Measurements from ENCODE around the gene NEURL1B.
A peak's percentile ranks its signal among the peaks of the same experiment; 100 is the strongest.

NEURL1B gene

GRCh38 chr5:172596638-172597231, 44.3 kb upstream of the NEURL1B start:
- peak overlapping the region in 1 of 2 experiments; percentile 68 for H3K14ac ChIP-seq (ENCODE audit: low read length in 2 of 2)
- H4K91ac ChIP-seq (ENCODE audit: low read length): no peak overlapping the region
- H3K23ac ChIP-seq (ENCODE audit: low read length in 2 of 2): no peak overlapping the region
- H3K4me2 ChIP-seq (ENCODE audit: low read length, poor library complexity, severe bottlenecking): no peak overlapping the region
- 91% methylated on average over 7 of the region's 7 CpGs for WGBS
- peaks cover 19 to 53% of the 10 kb centered on the region in 2 experiments for H3K27me3 ChIP-seq (ENCODE audit: control insufficient read depth in 1 of 2, insufficient read depth in 1 of 2, low read length in 2 of 2)
- no peaks in the 10 kb centered on the region for H3K4me1 ChIP-seq (ENCODE audit: control insufficient read depth, insufficient read depth, low read depth, low read length)
- H3K9ac ChIP-seq (ENCODE audit: low read length): no peak overlapping the region
- H4K8ac ChIP-seq (ENCODE audit: low read length): no peak overlapping the region
- no peak overlapping the region for H3K4me3 ChIP-seq (ENCODE audit: insufficient read depth in 1 of 2, low read depth in 1 of 2, low read length in 2 of 2)
- DNase-seq: no peak
- H2BK120ac ChIP-seq (ENCODE audit: low read depth, low read length): no peak overlapping the region
- no peaks in the 10 kb centered on the region for H3K9me3 ChIP-seq (ENCODE audit: control insufficient read depth, low read length)
- peak overlapping the region in 1 of 2 experiments; percentile 32 for H3K18ac ChIP-seq (ENCODE audit: low read depth in 1 of 2, low read length in 2 of 2)
- no peak overlapping the region for H2BK12ac ChIP-seq (ENCODE audit: low read length in 2 of 2)
- no peak overlapping the region for H2BK15ac ChIP-seq (ENCODE audit: low read depth, poor library complexity, severe bottlenecking)
- no peak overlapping the region for H3K4ac ChIP-seq (ENCODE audit: low read depth in 1 of 2, low read length in 2 of 2)
- no peaks in the 10 kb centered on the region for H3K36me3 ChIP-seq (ENCODE audit: control insufficient read depth in 1 of 2, insufficient read depth in 2 of 2, low read depth in 1 of 2, low read length in 2 of 2)
- no peak overlapping the region for H2BK5ac ChIP-seq (ENCODE audit: low read depth, low read length, poor library complexity, severe bottlenecking)
- no peak overlapping the region for H2AK5ac ChIP-seq (ENCODE audit: low read length, severe bottlenecking)
- H2AFZ ChIP-seq (ENCODE audit: low read depth, low read length): no peak overlapping the region
- H3K79me1 ChIP-seq (replicated peaks; ENCODE audit: low read length, poor library complexity, severe bottlenecking): no peaks in the 10 kb centered on the region
- no peak overlapping the region for H3K27ac ChIP-seq (ENCODE audit: low read length, poor library complexity, severe bottlenecking)

DNA sequence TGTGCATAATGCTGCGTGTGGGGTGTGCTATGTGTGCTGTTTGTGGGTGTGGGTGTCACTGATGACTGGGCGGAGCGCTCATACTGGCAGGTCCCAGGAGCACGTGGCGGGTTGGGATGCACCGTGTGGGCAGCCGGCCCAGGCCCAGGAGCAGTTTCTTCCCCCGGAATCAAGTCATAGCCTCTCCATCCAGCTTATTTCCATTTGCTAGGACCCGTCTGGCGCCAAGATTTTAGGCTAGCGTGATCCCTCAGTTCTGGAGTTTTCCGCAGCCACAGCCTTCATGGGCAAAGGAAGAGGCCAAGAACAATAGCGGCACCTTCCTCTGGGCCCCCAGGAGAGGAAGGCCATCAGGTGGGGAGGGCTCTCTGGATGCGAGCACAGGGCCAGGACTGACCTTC, 43.3 kb upstream of the NEURL1B start:
- no peak overlapping the region for H3K27ac ChIP-seq (ENCODE audit: low read length, poor library complexity, severe bottlenecking)
- no peaks in the 10 kb centered on the region for H3K79me1 ChIP-seq (replicated peaks; ENCODE audit: low read length, poor library complexity, severe bottlenecking)
- WGBS: 91% methylated on average over 14 of the region's 14 CpGs
- H3K36me3 ChIP-seq (ENCODE audit: control insufficient read depth in 1 of 2, insufficient read depth in 2 of 2, low read depth in 1 of 2, low read length in 2 of 2): no peaks in the 10 kb centered on the region
- H2BK15ac ChIP-seq (ENCODE audit: low read depth, poor library complexity, severe bottlenecking): no peak overlapping the region
- H3K4me1 ChIP-seq (ENCODE audit: control insufficient read depth, insufficient read depth, low read depth, low read length): no peaks in the 10 kb centered on the region
- no peak overlapping the region for H2AFZ ChIP-seq (ENCODE audit: low read depth, low read length)
- no peak overlapping the region for H3K14ac ChIP-seq (ENCODE audit: low read length in 2 of 2)
- H3K9ac ChIP-seq (ENCODE audit: low read length): no peak overlapping the region
- H3K18ac ChIP-seq (ENCODE audit: low read depth in 1 of 2, low read length in 2 of 2): peak overlapping the region in 1 of 2 experiments; percentile 14
- no peaks in the 10 kb centered on the region for H3K9me3 ChIP-seq (ENCODE audit: control insufficient read depth, low read length)
- H2BK12ac ChIP-seq (ENCODE audit: low read length in 2 of 2): no peak overlapping the region
- no peak for DNase-seq
- H3K27me3 ChIP-seq (ENCODE audit: control insufficient read depth in 1 of 2, insufficient read depth in 1 of 2, low read length in 2 of 2): peaks cover 13 to 52% of the 10 kb centered on the region in 2 experiments
- H3K4ac ChIP-seq (ENCODE audit: low read depth in 1 of 2, low read length in 2 of 2): no peak overlapping the region
- H2BK5ac ChIP-seq (ENCODE audit: low read depth, low read length, poor library complexity, severe bottlenecking): no peak overlapping the region
- no peak overlapping the region for H4K91ac ChIP-seq (ENCODE audit: low read length)
- no peak overlapping the region for H2BK120ac ChIP-seq (ENCODE audit: low read depth, low read length)
- H3K23ac ChIP-seq (ENCODE audit: low read length in 2 of 2): no peak overlapping the region
- no peak overlapping the region for H4K8ac ChIP-seq (ENCODE audit: low read length)
- no peak overlapping the region for H2AK5ac ChIP-seq (ENCODE audit: low read length, severe bottlenecking)
- H3K4me3 ChIP-seq (ENCODE audit: insufficient read depth in 1 of 2, low read depth in 1 of 2, low read length in 2 of 2): no peak overlapping the region
- no peak overlapping the region for H3K4me2 ChIP-seq (ENCODE audit: low read length, poor library complexity, severe bottlenecking)

GRCh38 chr5:172598251-172599203, 42.5 kb upstream of the NEURL1B start:
- Histone ChIP-seq H3K4ac (ENCODE audit: low read depth in 1 of 2, low read length in 2 of 2) (no peak overlapping the region), H4K91ac (ENCODE audit: low read length) (no peak overlapping the region), H2BK15ac (ENCODE audit: low read depth, poor library complexity, severe bottlenecking) (no peak overlapping the region), H3K4me1 (ENCODE audit: control insufficient read depth, insufficient read depth, low read depth, low read length) (no peaks in the 10 kb centered on the region), H3K36me3 (ENCODE audit: control insufficient read depth in 1 of 2, insufficient read depth in 2 of 2, low read depth in 1 of 2, low read length in 2 of 2) (no peaks in the 10 kb centered on the region), H3K27me3 (ENCODE audit: control insufficient read depth in 1 of 2, insufficient read depth in 1 of 2, low read length in 2 of 2) (peaks cover 12 to 52% of the 10 kb centered on the region in 2 experiments), H3K4me3 (ENCODE audit: insufficient read depth in 1 of 2, low read depth in 1 of 2, low read length in 2 of 2) (no peak overlapping the region), H2BK12ac (ENCODE audit: low read length in 2 of 2) (no peak overlapping the region), H3K79me1 (replicated peaks; ENCODE audit: low read length, poor library complexity, severe bottlenecking) (no peaks in the 10 kb centered on the region), H2AFZ (ENCODE audit: low read depth, low read length) (no peak overlapping the region), H3K9me3 (ENCODE audit: control insufficient read depth, low read length) (no peaks in the 10 kb centered on the region), H3K9ac (ENCODE audit: low read length) (no peak overlapping the region), H2BK5ac (ENCODE audit: low read depth, low read length, poor library complexity, severe bottlenecking) (no peak overlapping the region), H4K8ac (ENCODE audit: low read length) (no peak overlapping the region), H3K27ac (ENCODE audit: low read length, poor library complexity, severe bottlenecking) (no peak overlapping the region), H2AK5ac (ENCODE audit: low read length, severe bottlenecking) (no peak overlapping the region), H3K4me2 (ENCODE audit: low read length, poor library complexity, severe bottlenecking) (no peak overlapping the region), H2BK120ac (ENCODE audit: low read depth, low read length) (no peak overlapping the region), H3K14ac (ENCODE audit: low read length in 2 of 2) (no peak overlapping the region), H3K18ac (ENCODE audit: low read depth in 1 of 2, low read length in 2 of 2) (no peak overlapping the region), H3K23ac (ENCODE audit: low read length in 2 of 2) (no peak overlapping the region)
- 83% methylated on average over 14 of the region's 18 CpGs for WGBS
- no peak for DNase-seq

DNA sequence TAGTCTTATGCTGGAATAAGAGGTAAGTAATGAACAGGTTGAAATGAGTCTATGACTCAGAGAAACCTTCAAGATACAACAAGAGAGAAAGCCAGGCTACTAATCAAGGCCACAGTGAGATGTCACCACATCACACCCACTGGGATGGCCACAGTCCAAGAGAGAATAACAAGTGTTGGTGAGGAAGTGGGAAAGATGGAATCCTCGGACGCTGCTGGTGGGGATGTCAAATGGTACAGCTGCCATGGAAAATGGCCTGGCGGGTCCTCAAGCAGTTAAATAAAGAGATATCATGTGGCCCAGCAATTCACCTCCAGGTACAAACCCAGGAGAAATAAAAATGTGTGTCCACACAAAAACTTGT, 41.9 kb upstream of the NEURL1B start:
- no peak overlapping the region for H3K23ac ChIP-seq (ENCODE audit: low read length in 2 of 2)
- no peak overlapping the region for H2BK120ac ChIP-seq (ENCODE audit: low read depth, low read length)
- no peak overlapping the region for H3K4me3 ChIP-seq (ENCODE audit: insufficient read depth in 1 of 2, low read depth in 1 of 2, low read length in 2 of 2)
- H3K4ac ChIP-seq (ENCODE audit: low read depth in 1 of 2, low read length in 2 of 2): no peak overlapping the region
- no peak overlapping the region for H3K4me2 ChIP-seq (ENCODE audit: low read length, poor library complexity, severe bottlenecking)
- no peak overlapping the region for H4K8ac ChIP-seq (ENCODE audit: low read length)
- peaks cover 19 to 52% of the 10 kb centered on the region in 2 experiments for H3K27me3 ChIP-seq (ENCODE audit: control insufficient read depth in 1 of 2, insufficient read depth in 1 of 2, low read length in 2 of 2)
- H2AK5ac ChIP-seq (ENCODE audit: low read length, severe bottlenecking): no peak overlapping the region
- no peak overlapping the region for H3K27ac ChIP-seq (ENCODE audit: low read length, poor library complexity, severe bottlenecking)
- no peak overlapping the region for H2AFZ ChIP-seq (ENCODE audit: low read depth, low read length)
- no peaks in the 10 kb centered on the region for H3K79me1 ChIP-seq (replicated peaks; ENCODE audit: low read length, poor library complexity, severe bottlenecking)
- H3K4me1 ChIP-seq (ENCODE audit: control insufficient read depth, insufficient read depth, low read depth, low read length): no peaks in the 10 kb centered on the region
- no peak for DNase-seq
- no peaks in the 10 kb centered on the region for H3K9me3 ChIP-seq (ENCODE audit: control insufficient read depth, low read length)
- H3K36me3 ChIP-seq (ENCODE audit: control insufficient read depth in 1 of 2, insufficient read depth in 2 of 2, low read depth in 1 of 2, low read length in 2 of 2): no peaks in the 10 kb centered on the region
- H2BK12ac ChIP-seq (ENCODE audit: low read length in 2 of 2): no peak overlapping the region
- no peak overlapping the region for H3K9ac ChIP-seq (ENCODE audit: low read length)
- H3K18ac ChIP-seq (ENCODE audit: low read depth in 1 of 2, low read length in 2 of 2): no peak overlapping the region
- H3K14ac ChIP-seq (ENCODE audit: low read length in 2 of 2): no peak overlapping the region
- no peak overlapping the region for H2BK15ac ChIP-seq (ENCODE audit: low read depth, poor library complexity, severe bottlenecking)
- 97% methylated on average over 3 of the region's 3 CpGs for WGBS
- H4K91ac ChIP-seq (ENCODE audit: low read length): no peak overlapping the region
- H2BK5ac ChIP-seq (ENCODE audit: low read depth, low read length, poor library complexity, severe bottlenecking): no peak overlapping the region

Data from mesenchymal stem cell (in vitro differentiated cells and primary cell).